HTR-8/SVneo (cell line): ENCODE data around the gene PAXX.

Experiments
- DNase-seq: peaks from one replicate; pipeline ENCODE4 v3.0.0; 2011; ENCODE audit warnings: low spot score, mixed read lengths; ENCODE audit not compliant: insufficient read length
- FAIRE-seq: peaks from 2 replicates; lab custom pipeline; 2011; peaks lifted over from hg19 to GRCh38; lab: Jason Lieb, UNC

The PAXX gene

GRCh38 chr9:136980669-136981478, 11.3 kb upstream of the PAXX start:
- no peak for DNase-seq
- FAIRE-seq = no peak

DNA sequence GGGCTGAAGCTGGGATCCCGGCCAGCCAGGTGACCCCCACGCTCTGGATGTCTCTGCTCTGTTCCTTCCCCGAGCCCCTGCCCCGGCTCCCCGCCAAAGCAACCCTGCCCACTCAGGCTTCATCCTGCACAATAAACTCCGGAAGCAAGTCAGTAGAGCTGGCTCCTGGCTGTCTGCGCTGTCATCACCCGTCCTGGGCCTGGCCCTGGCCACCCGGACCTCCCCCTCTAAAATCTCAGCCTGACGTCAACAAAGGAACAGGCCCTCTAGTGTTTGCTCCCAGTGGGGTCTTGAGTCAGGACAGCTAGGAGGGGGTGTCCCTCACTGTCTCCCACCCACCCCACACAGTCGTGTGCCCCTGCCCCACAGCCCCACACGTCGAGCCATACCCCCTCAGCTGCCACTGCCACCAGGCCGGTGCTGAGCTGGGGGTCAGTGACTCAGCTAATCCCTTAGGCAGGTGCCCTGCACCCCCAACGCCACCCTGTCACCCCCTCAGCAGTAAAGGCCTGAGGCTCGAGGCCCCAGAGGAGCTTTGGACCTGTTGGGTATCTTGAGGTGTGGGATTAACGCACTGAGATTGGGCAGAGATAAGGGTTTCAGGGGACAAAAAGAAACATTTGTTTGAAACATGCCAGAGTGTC, 10.5 kb upstream of the PAXX start:
- DNase-seq = no peak
- FAIRE-seq = no peak

DNA sequence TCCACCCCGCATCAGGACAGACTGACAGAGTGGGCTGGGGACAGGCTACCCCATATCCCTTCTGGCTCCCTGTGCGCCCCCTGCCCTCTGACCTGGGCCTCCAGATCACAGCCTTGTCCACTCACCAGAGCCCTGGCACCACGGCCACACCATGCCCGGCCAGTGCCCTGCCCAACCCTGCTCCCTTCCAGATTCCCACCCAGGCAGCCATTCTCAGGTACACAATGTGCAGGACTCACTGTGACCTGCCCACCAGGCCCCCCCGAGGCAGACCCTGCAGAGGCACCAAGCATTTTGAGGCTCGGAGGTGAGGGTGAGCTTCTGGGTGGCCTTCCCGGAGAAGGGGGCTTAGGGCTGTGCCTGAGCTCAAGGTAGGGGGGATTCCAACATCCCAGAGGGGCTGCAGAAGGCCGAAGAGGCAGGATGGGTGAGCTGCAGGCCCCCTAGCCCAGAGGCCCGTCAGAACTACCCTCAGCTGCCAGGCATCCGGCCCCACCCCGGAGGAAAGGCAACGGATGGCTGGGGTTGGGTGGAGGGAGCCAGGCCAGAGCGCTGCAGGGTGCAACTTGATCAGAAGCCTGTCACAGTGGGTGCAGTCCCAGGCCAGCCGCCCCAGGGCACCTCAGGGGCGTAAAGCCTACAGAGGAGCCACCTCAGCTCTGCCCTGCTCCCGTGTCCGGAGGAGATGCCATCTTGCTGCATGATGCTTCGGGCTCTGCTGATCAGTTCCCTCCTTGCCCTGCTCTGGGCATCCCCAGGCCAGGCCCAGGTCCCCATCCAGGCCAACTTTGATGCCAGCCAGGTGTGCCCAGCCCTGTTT, 9.8 kb upstream of the PAXX start, which contains the start of gene LCNL1:
Gene LCNL1, plus strand, starts transcription at position 762 of the 820 bp plus-strand sequence. CDS start 594 bp downstream, outside the sequence.
- no peak for FAIRE-seq
- DNase-seq = no peak

GRCh38 chr9:136983167-136983566, 9.1 kb upstream of the PAXX start:
- no peak for FAIRE-seq
- DNase-seq = no peak

- no peak for DNase-seq
- FAIRE-seq = peak; percentile 78
Observed at GRCh38 chr9:136983656-136984314, 8.4 kb upstream of the PAXX start.

- no peak for DNase-seq
- FAIRE-seq = no peak
Observed at GRCh38 chr9:136984464-136985026, 7.7 kb upstream of the PAXX start.

DNA sequence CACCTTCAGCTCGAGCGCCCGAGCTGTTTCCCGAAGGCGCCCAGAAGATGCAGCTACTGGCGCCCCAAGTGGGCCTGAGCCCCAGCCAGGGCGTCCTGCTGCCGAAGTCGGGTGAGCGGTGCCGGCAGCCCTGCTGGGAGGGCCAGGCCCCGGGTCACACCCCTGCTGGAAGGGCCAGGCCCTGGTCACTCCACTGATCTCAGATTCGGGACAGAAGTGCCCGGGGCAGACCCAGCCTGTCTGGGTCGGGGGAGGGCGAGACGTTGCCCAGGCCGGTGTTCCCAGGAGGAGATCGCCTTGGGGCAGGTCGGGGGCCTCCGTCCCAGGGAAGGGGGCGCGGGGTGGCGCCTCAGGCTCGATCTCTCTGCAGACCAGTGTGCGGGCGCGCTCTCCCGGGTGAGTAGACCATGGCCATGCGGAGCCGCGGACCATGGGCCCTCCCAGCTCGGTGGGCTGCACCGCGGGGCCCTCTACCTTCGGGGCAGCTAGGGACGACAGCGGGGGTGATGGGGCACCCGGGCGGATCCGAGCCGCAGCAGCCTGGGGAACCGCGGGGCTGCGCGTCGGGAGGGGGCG, 7.1 kb upstream of the PAXX start:
- DNase-seq (no peak), FAIRE-seq (no peak)

DNA sequence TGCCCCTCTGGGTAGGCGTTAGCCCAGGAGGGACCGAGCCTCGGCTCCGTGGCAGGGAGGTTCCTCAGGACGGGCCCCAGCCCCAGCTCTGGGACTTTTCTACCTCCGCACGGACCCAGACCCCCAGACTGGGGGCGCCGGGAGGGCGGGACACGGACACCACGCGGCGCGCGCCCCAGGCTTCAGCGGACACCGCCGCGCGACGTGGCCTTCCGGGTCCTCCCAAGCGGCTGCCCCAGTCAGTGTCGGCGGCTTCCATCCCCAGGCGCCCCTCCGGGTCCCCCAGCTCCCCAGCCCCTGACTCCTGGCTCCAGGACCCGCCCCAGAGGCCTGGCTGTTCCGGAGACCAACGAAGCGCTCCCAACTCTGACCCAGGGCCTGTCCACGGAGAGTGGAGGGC, 6.4 kb upstream of the PAXX start:
- no peak for DNase-seq
- FAIRE-seq = no peak

- DNase-seq = no peak
- no peak for FAIRE-seq
Observed at GRCh38 chr9:136988872-136989271, 3.4 kb upstream of the PAXX start.

DNA sequence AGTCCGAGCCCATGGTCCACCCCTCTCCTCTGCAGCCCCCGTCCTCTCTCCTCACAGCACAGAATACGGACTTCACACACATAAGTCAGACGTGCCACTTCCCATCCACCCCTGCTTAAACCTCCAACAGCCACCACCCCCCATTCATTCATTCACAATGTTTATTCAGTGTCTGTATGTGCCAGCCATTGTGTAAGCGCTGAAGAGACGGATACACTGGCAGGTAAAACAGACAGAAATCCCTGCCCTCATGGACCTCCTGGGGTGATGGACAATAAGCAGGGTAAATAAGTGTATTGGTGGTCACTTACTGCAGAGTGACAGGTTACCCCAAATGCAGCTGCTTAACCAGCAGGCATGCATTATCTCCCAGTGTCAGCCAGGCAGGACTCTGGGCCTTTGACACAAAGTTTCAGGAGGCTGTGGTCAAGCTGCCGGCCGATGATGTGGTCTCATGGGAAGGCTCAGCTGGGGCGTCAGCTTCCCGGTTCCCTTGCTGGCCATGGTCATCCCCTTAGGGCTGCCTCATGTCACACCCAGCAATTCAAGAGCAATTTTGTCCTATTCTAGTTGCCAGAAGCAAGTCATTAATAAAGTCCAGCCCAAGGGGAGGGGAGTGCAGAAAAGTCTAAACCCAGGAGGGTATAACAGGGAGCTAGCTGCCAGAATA, 1.8 kb upstream of the PAXX start:
- DNase-seq (no peak), FAIRE-seq (no peak)

DNA sequence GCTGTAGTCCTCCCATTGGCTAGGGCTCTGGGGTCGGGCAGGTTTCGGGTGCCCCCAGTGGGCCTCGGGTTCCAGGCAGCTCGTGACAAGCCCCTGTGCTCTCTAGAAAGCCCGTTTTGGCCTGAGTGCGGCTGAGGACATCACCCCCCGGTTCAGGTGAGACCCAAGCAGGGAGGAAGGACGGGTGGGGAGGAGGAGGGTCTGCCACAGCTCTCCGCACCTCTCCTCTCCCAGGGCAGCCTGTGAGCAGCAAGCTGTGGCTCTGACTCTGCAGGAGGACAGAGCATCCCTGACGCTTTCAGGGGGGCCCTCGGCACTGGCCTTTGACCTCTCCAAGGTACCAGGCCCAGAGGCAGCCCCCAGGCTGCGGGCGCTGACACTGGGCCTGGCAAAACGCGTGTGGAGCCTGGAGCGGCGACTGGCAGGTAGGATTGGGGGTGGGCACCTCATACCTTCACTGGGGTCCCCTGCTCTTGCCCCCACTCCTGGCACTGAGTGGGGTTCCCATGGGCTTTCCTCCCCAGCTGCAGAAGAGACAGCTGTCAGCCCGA, 672 bp downstream of the PAXX start:
- DNase-seq = no peak
- FAIRE-seq = no peak

GRCh38 chr9:136994180-136994887, 2.1 kb downstream of the PAXX start:
- FAIRE-seq = no peak
- DNase-seq = no peak

DNA sequence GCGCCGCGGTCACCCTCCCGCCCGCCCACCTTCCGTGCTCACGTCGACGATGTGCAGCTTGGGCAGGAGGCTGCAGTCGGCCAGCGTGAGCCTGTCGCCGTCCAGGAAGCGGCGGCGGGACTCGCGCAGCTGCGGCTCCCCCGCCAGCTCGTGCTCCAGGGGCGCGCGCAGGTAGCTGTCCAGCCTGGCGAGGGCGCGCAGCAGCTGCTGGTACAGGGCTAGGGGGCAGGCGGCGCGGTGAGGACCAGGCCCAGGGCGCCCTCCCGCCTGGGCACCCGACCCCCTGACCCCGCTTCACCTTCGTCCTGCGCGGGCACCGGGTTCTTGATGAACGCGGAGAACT, 2.6 kb downstream of the PAXX start:
- DNase-seq (no peak), FAIRE-seq (no peak)

DNA sequence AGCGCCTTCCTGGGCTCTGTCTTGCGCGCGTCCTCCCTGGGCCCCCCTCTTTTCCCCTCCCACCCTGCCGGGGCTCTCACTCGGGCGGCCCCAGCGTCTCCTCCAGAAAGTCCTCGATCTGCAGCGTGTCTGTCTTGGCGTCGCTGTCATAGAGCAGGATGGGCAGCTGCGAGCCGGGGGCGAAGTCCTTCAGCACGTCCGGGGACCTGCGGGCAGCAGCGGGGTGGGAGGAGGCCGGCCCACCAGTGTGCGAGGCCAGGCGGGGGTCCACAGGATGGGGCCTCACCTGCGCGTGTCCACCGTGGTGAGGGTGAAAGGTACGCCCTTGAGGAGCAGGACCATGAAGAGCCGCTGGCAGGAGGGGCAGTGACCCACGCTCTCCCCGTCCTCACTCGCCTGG, 3.1 kb downstream of the PAXX start:
- FAIRE-seq (no peak), DNase-seq (no peak)

GRCh38 chr9:136995772-136996311, 3.6 kb downstream of the PAXX start:
- FAIRE-seq = no peak

GRCh38 chr9:136996361-136997292, 4.4 kb downstream of the PAXX start, which contains the start of gene CLIC3:
Gene CLIC3 (minus strand): TSS chr9:136996568. CDS start chr9:136996543, 25 bp downstream.
- no peak for DNase-seq

More at GRCh38 chr9:136995772-136996311, 3.6 kb downstream of the PAXX start:
- no peak for DNase-seq

GRCh38 chr9:136997371-136997770, 5.1 kb downstream of the PAXX start:
- FAIRE-seq (no peak), DNase-seq (no peak)

More at GRCh38 chr9:136996361-136997292, 4.4 kb downstream of the PAXX start, which contains the start of gene CLIC3:
- no peak for FAIRE-seq
